Endothelial cell (in vitro differentiated cells): ENCODE data around the gene UGT1A9. TPM values are rescaled to one million over a fixed set of nuclear protein-coding genes. Genes with fewer than 3 reads are reported as not detected.

Experiments used
- DNase-seq: peaks from one replicate; pipeline ENCODE4 v3.0.0; 2021; ENCODE audit warnings: low spot score
- H3K27ac Mint-ChIP-seq: one replicate; pipeline ENCODE4 v1.8.0; 2021; ENCODE audit warnings: mixed read lengths, inconsistent platforms; ENCODE audit not compliant: unreplicated experiment
- H3K27me3 Mint-ChIP-seq: one replicate; pipeline ENCODE4 v1.8.0; 2021; ENCODE audit warnings: mild to moderate bottlenecking, moderate library complexity, mixed read lengths, inconsistent platforms; ENCODE audit not compliant: unreplicated experiment
- H3K36me3 Mint-ChIP-seq: one replicate; pipeline ENCODE4 v1.8.0; 2021; ENCODE audit warnings: mild to moderate bottlenecking, low read depth, mixed read lengths, inconsistent platforms; ENCODE audit not compliant: unreplicated experiment
- H3K4me1 Mint-ChIP-seq: one replicate; pipeline ENCODE4 v1.8.0; 2021; ENCODE audit warnings: mild to moderate bottlenecking, mixed read lengths, inconsistent platforms; ENCODE audit not compliant: unreplicated experiment
- H3K4me3 Mint-ChIP-seq: one replicate; pipeline ENCODE4 v1.8.0; 2021; ENCODE audit warnings: mild to moderate bottlenecking, mixed read lengths, inconsistent platforms; ENCODE audit not compliant: unreplicated experiment
- H3K9me3 Mint-ChIP-seq: one replicate; pipeline ENCODE4 v1.8.0; 2021; ENCODE audit warnings: mixed read lengths, inconsistent platforms; ENCODE audit not compliant: unreplicated experiment
- CTCF ChIP-seq: fragments of 200-600 bp; sonication (generic); IDR thresholded peaks from one replicate; pipeline ENCODE4 v1.5.0; 2021; ENCODE audit warnings: antibody characterized with exemption; ENCODE audit not compliant: unreplicated experiment
- total RNA-seq: library from RNA; stranded (reverse); fragmentation: NEBNext Ultra II Directional; extraction: Animal tissue kit (Norgen Biotek cat#: 25700); gene quantifications from one replicate; pipeline ENCODE4 v1.2.1, GENCODE V29; 2021; ENCODE audit not compliant: unreplicated experiment

The UGT1A9 gene
- total RNA-seq, 1 donor from 2014 or later = not detected

GRCh38 chr2:233702238-233702637, 30.5 kb downstream of the UGT1A9 start:
- H3K27ac Mint-ChIP-seq = no peak overlapping the region
- no peaks in the 10 kb centered on the region for H3K36me3 Mint-ChIP-seq
- H3K4me1 Mint-ChIP-seq = peaks cover 4% of the 10 kb centered on the region
- TF ChIP-seq CTCF = no peak
- no peaks in the 10 kb centered on the region for H3K27me3 Mint-ChIP-seq
- H3K9me3 Mint-ChIP-seq = no peaks in the 10 kb centered on the region
- no peak for DNase-seq
- H3K4me3 Mint-ChIP-seq = no peak overlapping the region

- Mint-ChIP-seq H3K36me3 (no peaks in the 10 kb centered on the region), H3K4me3 (no peak overlapping the region), H3K9me3 (no peaks in the 10 kb centered on the region), H3K4me1 (peaks cover 4% of the 10 kb centered on the region), H3K27me3 (no peaks in the 10 kb centered on the region), H3K27ac (no peak overlapping the region)
- no peak for DNase-seq
- no peak for TF ChIP-seq CTCF
Observed at GRCh38 chr2:233705911-233706506, 34.3 kb downstream of the UGT1A9 start.

GRCh38 chr2:233706720-233707119, 35.0 kb downstream of the UGT1A9 start:
- no peaks in the 10 kb centered on the region for H3K9me3 Mint-ChIP-seq
- no peak overlapping the region for H3K4me3 Mint-ChIP-seq
- no peaks in the 10 kb centered on the region for H3K27me3 Mint-ChIP-seq
- peaks cover 4% of the 10 kb centered on the region for H3K4me1 Mint-ChIP-seq
- H3K27ac Mint-ChIP-seq = no peak overlapping the region
- no peaks in the 10 kb centered on the region for H3K36me3 Mint-ChIP-seq
- DNase-seq = no peak
- no peak for TF ChIP-seq CTCF

- H3K4me3 Mint-ChIP-seq = no peak overlapping the region
- no peak for DNase-seq
- no peak for TF ChIP-seq CTCF
- no peaks in the 10 kb centered on the region for H3K4me1 Mint-ChIP-seq
- no peaks in the 10 kb centered on the region for H3K36me3 Mint-ChIP-seq
- no peaks in the 10 kb centered on the region for H3K27me3 Mint-ChIP-seq
- no peaks in the 10 kb centered on the region for H3K9me3 Mint-ChIP-seq
- no peak overlapping the region for H3K27ac Mint-ChIP-seq
Observed at GRCh38 chr2:233707940-233708644, 36.4 kb downstream of the UGT1A9 start.

- Mint-ChIP-seq H3K27ac (no peak overlapping the region), H3K4me1 (no peaks in the 10 kb centered on the region), H3K4me3 (no peak overlapping the region), H3K36me3 (no peaks in the 10 kb centered on the region), H3K9me3 (no peaks in the 10 kb centered on the region), H3K27me3 (no peaks in the 10 kb centered on the region)
- no peak for TF ChIP-seq CTCF
- no peak for DNase-seq
Observed at GRCh38 chr2:233708942-233709341, 37.2 kb downstream of the UGT1A9 start.
